ENCODE measurements around the gene FN1.

FN1 gene

DNA sequence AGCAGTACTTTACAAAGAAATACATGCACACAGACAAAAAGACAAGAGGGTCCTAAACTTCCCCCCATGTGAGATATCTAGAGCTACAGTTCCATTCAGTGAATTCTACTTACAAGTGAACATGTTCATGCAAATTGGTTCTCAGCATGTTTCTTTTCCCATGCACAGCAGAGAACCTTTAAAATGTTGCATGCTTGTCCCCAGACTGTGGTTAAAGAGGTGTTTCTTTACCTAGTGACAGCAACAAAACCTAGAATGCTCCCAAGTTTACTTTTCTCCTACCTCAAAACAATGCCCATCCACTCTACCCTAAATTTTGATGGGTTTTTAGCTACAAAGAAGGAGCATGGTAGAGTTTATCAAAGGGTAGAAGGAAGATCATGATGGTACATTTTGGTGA, 43.7 kb downstream of the FN1 start (continued):
- TF ChIP-seq ZNF76 (tag by site-specific recombination; IDR thresholded peaks at IDR 0.05; ENCODE audit: borderline replicate concordance, low read depth) (no peak), ZNF48 (tag by site-specific recombination; IDR thresholded peaks at IDR 0.05) (no peak), ZNF23 (tag by site-specific recombination; IDR thresholded peaks at IDR 0.05; ENCODE audit: borderline replicate concordance) (no peak), HOXA7 (CRISPR knock-in tag; IDR thresholded peaks at IDR 0.05; ENCODE audit: borderline replicate concordance) (no peak), ZNF223 (tag by site-specific recombination; IDR thresholded peaks at IDR 0.05) (no peak)
- TF ChIP-seq, protein P1, sequence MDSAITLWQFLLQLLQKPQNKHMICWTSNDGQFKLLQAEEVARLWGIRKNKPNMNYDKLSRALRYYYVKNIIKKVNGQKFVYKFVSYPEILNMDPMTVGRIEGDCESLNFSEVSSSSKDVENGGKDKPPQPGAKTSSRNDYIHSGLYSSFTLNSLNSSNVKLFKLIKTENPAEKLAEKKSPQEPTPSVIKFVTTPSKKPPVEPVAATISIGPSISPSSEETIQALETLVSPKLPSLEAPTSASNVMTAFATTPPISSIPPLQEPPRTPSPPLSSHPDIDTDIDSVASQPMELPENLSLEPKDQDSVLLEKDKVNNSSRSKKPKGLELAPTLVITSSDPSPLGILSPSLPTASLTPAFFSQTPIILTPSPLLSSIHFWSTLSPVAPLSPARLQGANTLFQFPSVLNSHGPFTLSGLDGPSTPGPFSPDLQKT (IDR thresholded peaks at IDR 0.05; ENCODE audit: borderline replicate concordance, low read depth, low read length) = no peak

DNA sequence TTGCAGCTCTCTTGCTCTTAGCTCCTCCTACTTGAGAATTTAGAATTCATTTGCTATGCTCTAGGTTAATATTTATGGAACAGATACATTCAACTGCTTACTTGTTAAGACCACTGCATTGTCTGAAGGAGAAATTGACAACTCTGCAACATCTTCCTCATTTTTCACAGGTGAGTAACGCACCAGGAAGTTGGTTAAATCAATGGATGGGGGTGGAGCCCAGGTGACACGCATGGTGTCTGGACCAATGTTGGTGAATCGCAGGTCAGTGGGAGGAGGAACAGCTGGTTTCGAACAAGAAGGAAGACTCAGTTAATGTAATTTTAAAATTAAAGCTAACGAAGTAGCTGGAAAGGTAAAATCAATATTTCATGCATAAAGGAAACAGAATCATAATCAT, 44.3 kb downstream of the FN1 start:
- H3K4me3 ChIP-seq (ENCODE audit: low read depth, low read length) = no peak overlapping the region
- H3K36me3 ChIP-seq (ENCODE audit: control insufficient read depth in 2 of 2, insufficient read depth in 1 of 2, low read length in 2 of 2) = peaks cover 32 to 74% of the 10 kb centered on the region in 2 experiments
- no peak overlapping the region for H3K27ac ChIP-seq (ENCODE audit: extremely low read depth, low read depth, low read length)
- H3K4me1 ChIP-seq (ENCODE audit: control insufficient read depth, insufficient read depth, low read length) = no peaks in the 10 kb centered on the region
- TF ChIP-seq KLF16 (tag by site-specific recombination; IDR thresholded peaks at IDR 0.05) (no peak), ZBTB20 (tag by site-specific recombination; IDR thresholded peaks at IDR 0.05) (no peak), ZNF132 (tag by site-specific recombination; IDR thresholded peaks at IDR 0.05; ENCODE audit: borderline replicate concordance) (no peak), ZNF221 (tag by site-specific recombination; IDR thresholded peaks at IDR 0.05; ENCODE audit: borderline replicate concordance) (no peak), ZNF514 (tag by site-specific recombination; IDR thresholded peaks at IDR 0.05) (no peak), ZNF157 (tag by site-specific recombination; IDR thresholded peaks at IDR 0.05) (no peak), ZBTB21 (tag by site-specific recombination; IDR thresholded peaks at IDR 0.05) (no peak), ZNF510 (tag by site-specific recombination; IDR thresholded peaks at IDR 0.05; ENCODE audit: insufficient replicate concordance) (no peak), ZBTB8A (tag by site-specific recombination; IDR thresholded peaks at IDR 0.05) (no peak), BCL11A (tag by site-specific recombination; IDR thresholded peaks at IDR 0.05; ENCODE audit: low read depth) (no peak), ZNF274 (IDR thresholded peaks at IDR 0.05; ENCODE audit: low read length) (no peak), ZNF274 (tag by site-specific recombination; IDR thresholded peaks at IDR 0.05; ENCODE audit: borderline replicate concordance) (no peak), ZNF16 (tag by site-specific recombination; IDR thresholded peaks at IDR 0.05; ENCODE audit: low read depth) (no peak), OSR2 (tag by site-specific recombination; IDR thresholded peaks at IDR 0.05) (no peak), KLF7 (tag by site-specific recombination; IDR thresholded peaks at IDR 0.05; ENCODE audit: borderline replicate concordance) (no peak), ZNF548 (tag by site-specific recombination; IDR thresholded peaks at IDR 0.05) (no peak)
- TF ChIP-seq, protein P2, sequence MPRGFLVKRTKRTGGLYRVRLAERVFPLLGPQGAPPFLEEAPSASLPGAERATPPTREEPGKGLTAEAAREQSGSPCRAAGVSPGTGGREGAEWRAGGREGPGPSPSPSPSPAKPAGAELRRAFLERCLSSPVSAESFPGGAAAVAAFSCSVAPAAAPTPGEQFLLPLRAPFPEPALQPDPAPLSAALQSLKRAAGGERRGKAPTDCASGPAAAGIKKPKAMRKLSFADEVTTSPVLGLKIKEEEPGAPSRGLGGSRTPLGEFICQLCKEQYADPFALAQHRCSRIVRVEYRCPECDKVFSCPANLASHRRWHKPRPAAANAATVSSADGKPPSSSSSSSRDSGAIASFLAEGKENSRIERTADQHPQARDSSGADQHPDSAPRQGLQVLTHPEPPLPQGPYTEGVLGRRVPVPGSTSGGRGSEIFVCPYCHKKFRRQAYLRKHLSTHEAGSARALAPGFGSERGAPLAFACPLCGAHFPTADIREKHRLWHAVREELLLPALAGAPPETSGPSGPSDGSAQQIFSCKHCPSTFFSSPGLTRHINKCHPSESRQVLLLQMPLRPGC (tag by site-specific recombination; IDR thresholded peaks at IDR 0.05) = no peak
- TF ChIP-seq, protein P3, sequence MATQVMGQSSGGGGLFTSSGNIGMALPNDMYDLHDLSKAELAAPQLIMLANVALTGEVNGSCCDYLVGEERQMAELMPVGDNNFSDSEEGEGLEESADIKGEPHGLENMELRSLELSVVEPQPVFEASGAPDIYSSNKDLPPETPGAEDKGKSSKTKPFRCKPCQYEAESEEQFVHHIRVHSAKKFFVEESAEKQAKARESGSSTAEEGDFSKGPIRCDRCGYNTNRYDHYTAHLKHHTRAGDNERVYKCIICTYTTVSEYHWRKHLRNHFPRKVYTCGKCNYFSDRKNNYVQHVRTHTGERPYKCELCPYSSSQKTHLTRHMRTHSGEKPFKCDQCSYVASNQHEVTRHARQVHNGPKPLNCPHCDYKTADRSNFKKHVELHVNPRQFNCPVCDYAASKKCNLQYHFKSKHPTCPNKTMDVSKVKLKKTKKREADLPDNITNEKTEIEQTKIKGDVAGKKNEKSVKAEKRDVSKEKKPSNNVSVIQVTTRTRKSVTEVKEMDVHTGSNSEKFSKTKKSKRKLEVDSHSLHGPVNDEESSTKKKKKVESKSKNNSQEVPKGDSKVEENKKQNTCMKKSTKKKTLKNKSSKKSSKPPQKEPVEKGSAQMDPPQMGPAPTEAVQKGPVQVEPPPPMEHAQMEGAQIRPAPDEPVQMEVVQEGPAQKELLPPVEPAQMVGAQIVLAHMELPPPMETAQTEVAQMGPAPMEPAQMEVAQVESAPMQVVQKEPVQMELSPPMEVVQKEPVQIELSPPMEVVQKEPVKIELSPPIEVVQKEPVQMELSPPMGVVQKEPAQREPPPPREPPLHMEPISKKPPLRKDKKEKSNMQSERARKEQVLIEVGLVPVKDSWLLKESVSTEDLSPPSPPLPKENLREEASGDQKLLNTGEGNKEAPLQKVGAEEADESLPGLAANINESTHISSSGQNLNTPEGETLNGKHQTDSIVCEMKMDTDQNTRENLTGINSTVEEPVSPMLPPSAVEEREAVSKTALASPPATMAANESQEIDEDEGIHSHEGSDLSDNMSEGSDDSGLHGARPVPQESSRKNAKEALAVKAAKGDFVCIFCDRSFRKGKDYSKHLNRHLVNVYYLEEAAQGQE (tag by site-specific recombination; IDR thresholded peaks at IDR 0.05) = no peak
- TF ChIP-seq, protein P4, sequence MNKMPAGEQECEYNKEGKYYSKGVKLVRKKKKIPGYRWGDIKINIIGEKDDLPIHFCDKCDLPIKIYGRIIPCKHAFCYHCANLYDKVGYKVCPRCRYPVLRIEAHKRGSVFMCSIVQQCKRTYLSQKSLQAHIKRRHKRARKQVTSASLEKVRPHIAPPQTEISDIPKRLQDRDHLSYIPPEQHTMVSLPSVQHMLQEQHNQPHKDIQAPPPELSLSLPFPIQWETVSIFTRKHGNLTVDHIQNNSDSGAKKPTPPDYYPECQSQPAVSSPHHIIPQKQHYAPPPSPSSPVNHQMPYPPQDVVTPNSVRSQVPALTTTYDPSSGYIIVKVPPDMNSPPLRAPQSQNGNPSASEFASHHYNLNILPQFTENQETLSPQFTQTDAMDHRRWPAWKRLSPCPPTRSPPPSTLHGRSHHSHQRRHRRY (tag by site-specific recombination; IDR thresholded peaks at IDR 0.05) = no peak
- ChIA-PET POLR2A (no interaction called here), CTCF (interaction anchor here (0.6 to 1.1 kb wide), 2 partner anchors 51 to 529 kb away, joined by 4 to 6 read pairs; no protein-coding TSS in a partner anchor)
- no peaks in the 10 kb centered on the region for H3K9me3 ChIP-seq (ENCODE audit: control insufficient read depth, insufficient read depth, low read depth, low read length)
